PC-9 (cell line): Measurements from ENCODE around the gene PTGES2. TPM values are rescaled to one million over a fixed set of nuclear protein-coding genes. Genes with fewer than 3 reads are reported as not detected.
A peak's percentile ranks its signal among the peaks of the same experiment; 100 is the strongest.

Experiments
- BruUV-seq: library from RNA; stranded (reverse); fragments of 400-500 nt; replicated peaks from 2 replicates; lab custom pipeline; 2021; lab: Mats Ljungman, UMichigan
- CTCF ChIA-PET: fragments of 300-600 bp; sonication (Branson Sonifier 250); formaldehyde crosslinking; loops from one replicate; lab custom pipeline; 2022; ENCODE audit warnings: antibody characterized with exemption; lab: Charles Lee
- POLR2A ChIA-PET: fragments of 300-600 bp; sonication (Branson Sonifier 250); formaldehyde crosslinking; loops from one replicate; lab custom pipeline; 2022; ENCODE audit warnings: antibody characterized with exemption; ENCODE audit not compliant: unreplicated experiment; lab: Charles Lee
- DNase-seq, 2 experiments: peaks; one replicate each; pipeline versions ENCODE4 v3.0.0 to v3.0.0-alpha.2; 2015 to 2022; ENCODE audit warnings: mixed read lengths in 1 of 2
- H2AFZ ChIP-seq: fragments of 200-600 bp; sonication (generic); 2 replicates; pipeline ENCODE4 v1.8.1; 2017; ENCODE audit warnings: antibody characterized with exemption
- H3F3A ChIP-seq: fragments of 200-600 bp; sonication (generic); 2 replicates; pipeline ENCODE4 v1.8.1; 2017; ENCODE audit warnings: antibody characterized with exemption, mild to moderate bottlenecking, low read depth; ENCODE audit not compliant: insufficient read depth
- H3K27ac ChIP-seq: fragments of 200-600 bp; sonication (generic); 2 replicates; pipeline ENCODE4 v1.6.1; 2016; ENCODE audit warnings: mixed run types
- H3K27me3 ChIP-seq: fragments of 200-600 bp; sonication (generic); 2 replicates; pipeline ENCODE4 v1.6.1; 2016; ENCODE audit warnings: low read depth, mixed run types; ENCODE audit not compliant: insufficient read depth
- H3K36me3 ChIP-seq: fragments of 200-600 bp; sonication (generic); 2 replicates; pipeline ENCODE4 v1.6.1; 2016; ENCODE audit warnings: low read depth, mixed run types
- H3K4me1 ChIP-seq: fragments of 200-600 bp; sonication (generic); replicated peaks from 2 replicates; pipeline ENCODE4 v1.6.1; 2016; ENCODE audit warnings: mixed run types; ENCODE audit not compliant: insufficient read depth
- H3K4me2 ChIP-seq: fragments of 200-600 bp; sonication (generic); 2 replicates; pipeline ENCODE4 v1.6.1; 2017; ENCODE audit warnings: mixed run types
- H3K4me3 ChIP-seq: fragments of 200-600 bp; sonication (generic); 2 replicates; pipeline ENCODE4 v1.6.1; 2016; ENCODE audit warnings: mixed run types
- H3K79me2 ChIP-seq: fragments of 200-600 bp; sonication (generic); 2 replicates; pipeline ENCODE4 v1.6.1; 2017; ENCODE audit warnings: low read depth, mixed run types
- H3K9me2 ChIP-seq: fragments of 200-600 bp; sonication (generic); 2 replicates; pipeline ENCODE4 v1.8.1; 2017; ENCODE audit warnings: mild to moderate bottlenecking; ENCODE audit not compliant: insufficient read depth
- H3K9me3 ChIP-seq: fragments of 200-600 bp; sonication (generic); 2 replicates; pipeline ENCODE4 v1.8.1; 2016; ENCODE audit warnings: low read depth; ENCODE audit not compliant: insufficient read depth
- H4K20me1 ChIP-seq: fragments of 200-600 bp; sonication (generic); 2 replicates; pipeline ENCODE4 v1.8.1; 2017; ENCODE audit not compliant: insufficient read depth
- CTCF ChIP-seq: fragments of 200-600 bp; sonication (generic); conservative IDR thresholded peaks from 2 replicates; pipeline ENCODE4 v1.6.1; 2017; ENCODE audit warnings: mixed run types, antibody characterized with exemption, mild to moderate bottlenecking, moderate library complexity
- EZH2 ChIP-seq: fragments of 200-600 bp; sonication (generic); IDR thresholded peaks from 2 replicates; pipeline ENCODE4 v1.8.0; 2017; ENCODE audit warnings: antibody characterized with exemption, low read depth
- intact Hi-C: fragments of 100-400 bp; cut with micrococcal nuclease; formaldehyde crosslinking; loops from one replicate; pipeline ENCODE4 v1.10.0; 2022; ENCODE audit not compliant: unreplicated experiment
- total RNA-seq: library from RNA; stranded (reverse); gene quantifications from 2 replicates; pipeline ENCODE4 v1.2.3, GENCODE V29; 2021

PTGES2 gene
- total RNA-seq, 1 experiment from 2014 or later = 95.2 TPM

GRCh38 chr9:128084746-128085145 is 42.8 kb downstream of the PTGES2 start:
- Histone ChIP-seq H3K79me2 (peaks cover 33% of the 10 kb centered on the region), H3K9me3 (no peaks in the 10 kb centered on the region), H3K9me2 (no peaks in the 10 kb centered on the region), H3K4me2 (no peak overlapping the region), H2AFZ (no peak overlapping the region), H3K36me3 (no peaks in the 10 kb centered on the region), H3K27me3 (no peaks in the 10 kb centered on the region), H3F3A (peaks cover 12% of the 10 kb centered on the region), H4K20me1 (no peaks in the 10 kb centered on the region), H3K4me1 (peaks cover 10% of the 10 kb centered on the region; the same call in 1 of the 2 replicates), H3K27ac (no peak overlapping the region), H3K4me3 (no peak overlapping the region)
- POLR2A ChIA-PET = no interaction called here
- no peak for DNase-seq
- intact Hi-C loops = no loop called here
- CTCF ChIA-PET = interaction anchor here (0.7 kb wide), 1 partner anchor 12 kb away, joined by 4 read pairs; no protein-coding TSS in a partner anchor
- BruUV-seq = TSS peak; percentile 11
- TF ChIP-seq EZH2 (no peak), CTCF (no peak)

DNA sequence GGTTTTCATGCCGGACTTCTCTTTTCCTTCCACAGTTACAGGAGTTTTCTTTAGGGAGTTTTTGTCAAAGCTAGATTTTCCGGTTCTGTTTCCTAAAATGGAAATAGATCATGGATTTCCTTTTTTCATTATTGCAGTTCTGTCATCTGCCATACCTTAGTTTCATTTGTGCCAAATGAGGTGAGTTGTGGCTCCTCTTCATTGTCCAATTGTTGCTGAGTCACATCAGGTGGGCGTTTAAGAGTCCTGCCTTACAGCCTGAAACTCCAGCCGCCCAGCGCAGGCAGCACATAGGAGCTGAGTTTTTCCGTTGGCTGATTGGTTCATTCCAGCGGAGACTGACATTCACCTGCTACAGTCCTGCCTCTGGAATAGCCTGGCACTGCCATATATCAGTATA is 45.4 kb downstream of the PTGES2 start:
- H2AFZ ChIP-seq = no peak overlapping the region
- H4K20me1 ChIP-seq = no peaks in the 10 kb centered on the region
- ChIA-PET POLR2A (interaction anchor here (0.6 to 1.0 kb wide), 2 partner anchors 15 to 333 kb away, joined by 6 to 25 read pairs; partner anchors contain the start of gene NAIF1), CTCF (interaction anchor here (0.6 to 0.7 kb wide), 3 partner anchors 10 to 366 kb away, joined by 3 to 7 read pairs (median 3); no protein-coding TSS in a partner anchor)
- no peaks in the 10 kb centered on the region for H3K9me3 ChIP-seq
- no peak overlapping the region for H3K27ac ChIP-seq
- H3K4me1 ChIP-seq = peaks cover 36% of the 10 kb centered on the region
- TF ChIP-seq CTCF = no peak
- no peak for TF ChIP-seq EZH2
- no peak overlapping the region for H3K4me3 ChIP-seq
- no peaks in the 10 kb centered on the region for H3K27me3 ChIP-seq
- DNase-seq = peak in 1 of 2 experiments; percentile 70
- H3K9me2 ChIP-seq = no peaks in the 10 kb centered on the region
- no TSS peak for BruUV-seq
- no peak overlapping the region for H3K4me2 ChIP-seq
- peaks cover 39% of the 10 kb centered on the region for H3K79me2 ChIP-seq
- peaks cover 36% of the 10 kb centered on the region for H3F3A ChIP-seq
- intact Hi-C loops = loop anchor here (2.0 kb wide), 2 partner anchors 47 to 139 kb away; no protein-coding TSS in a partner anchor
- H3K36me3 ChIP-seq = no peaks in the 10 kb centered on the region

DNA sequence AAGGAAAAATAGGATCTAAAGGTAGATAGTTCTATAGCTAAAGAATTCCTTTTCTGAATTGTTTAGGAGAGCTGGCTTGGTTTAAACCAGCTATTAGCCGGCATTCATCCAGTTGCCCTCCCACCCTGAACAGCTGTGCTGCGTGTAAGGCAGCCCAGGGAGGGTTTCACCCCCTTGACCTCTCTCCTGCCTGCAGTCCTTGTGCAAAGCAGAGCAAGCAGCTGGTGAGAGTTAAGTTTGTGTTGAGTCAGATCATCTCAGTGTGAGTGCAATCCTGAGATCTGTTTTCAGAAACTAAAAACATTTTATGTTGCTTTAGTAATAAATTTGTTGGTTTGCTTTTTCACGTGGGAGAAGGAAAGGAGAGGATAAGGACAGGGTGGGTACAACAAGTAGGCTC is 46.5 kb downstream of the PTGES2 start:
- TF ChIP-seq EZH2 (no peak), CTCF (no peak)
- ChIA-PET CTCF (no interaction called here), POLR2A (interaction anchor here (0.8 kb wide), 1 partner anchor 13 kb away, joined by 3 read pairs; the partner anchor contains the start of gene SLC25A25)
- H4K20me1 ChIP-seq = no peaks in the 10 kb centered on the region
- no TSS peak for BruUV-seq
- H3F3A ChIP-seq = peaks cover 35% of the 10 kb centered on the region
- H2AFZ ChIP-seq = no peak overlapping the region
- no peak overlapping the region for H3K27ac ChIP-seq
- no peaks in the 10 kb centered on the region for H3K9me2 ChIP-seq
- no peaks in the 10 kb centered on the region for H3K27me3 ChIP-seq
- no peaks in the 10 kb centered on the region for H3K9me3 ChIP-seq
- H3K4me3 ChIP-seq = no peak overlapping the region
- H3K4me2 ChIP-seq = no peak overlapping the region
- H3K4me1 ChIP-seq = peaks cover 40% of the 10 kb centered on the region
- intact Hi-C loops = no loop called here
- H3K79me2 ChIP-seq = peaks cover 48% of the 10 kb centered on the region
- DNase-seq = no peak
- H3K36me3 ChIP-seq = no peaks in the 10 kb centered on the region
